Raji (cell line): ENCODE results near the gene PAQR8.

Source experiments
- POLR2A ChIP-seq: IDR thresholded peaks from 2 replicates; pipeline ENCODE4 v1.6.1; 2011; ENCODE audit warnings: low read depth, low read length, control low read depth; ENCODE audit not compliant: insufficient read depth

Gene PAQR8

DNA sequence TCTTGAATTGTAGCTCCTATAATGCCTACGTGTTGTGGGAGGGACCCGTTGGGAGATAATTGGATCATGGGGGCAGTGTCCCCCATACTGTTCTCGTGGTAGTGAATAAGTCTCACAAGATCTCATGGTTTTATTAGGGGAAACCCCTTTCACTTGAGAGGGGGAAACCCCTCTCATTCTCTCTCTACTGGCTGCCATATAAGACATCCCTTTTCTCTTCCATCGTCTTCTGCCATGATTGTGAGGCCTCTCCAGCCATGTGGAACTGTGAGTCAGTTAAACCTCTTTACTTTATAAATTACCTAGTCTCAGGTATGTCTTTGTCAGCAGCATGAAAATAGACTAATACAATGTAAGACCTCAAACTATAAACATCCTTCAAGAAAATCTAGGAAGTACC, 23.1 kb downstream of the PAQR8 start:
- TF ChIP-seq POLR2A, result no peak

DNA sequence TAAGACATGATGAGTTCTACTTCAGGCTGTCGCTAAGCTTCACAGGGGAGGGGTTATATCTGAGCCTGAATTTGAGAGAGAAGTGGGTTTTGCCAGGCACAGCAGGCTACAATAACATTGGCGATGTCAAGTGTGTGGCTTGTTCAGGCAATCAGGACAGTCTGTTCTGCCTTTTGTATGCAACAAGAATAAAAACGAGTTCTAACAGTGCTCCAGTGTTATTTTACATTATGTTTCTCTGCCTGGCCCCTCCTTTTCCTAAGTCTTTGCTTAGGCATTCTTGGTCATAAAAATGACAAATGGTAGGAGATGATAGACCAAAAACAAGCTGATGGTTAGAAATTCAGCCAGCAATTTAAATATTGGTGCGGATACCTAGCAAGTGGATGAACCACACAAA, 26.8 kb downstream of the PAQR8 start:
- TF ChIP-seq POLR2A, result no peak

DNA sequence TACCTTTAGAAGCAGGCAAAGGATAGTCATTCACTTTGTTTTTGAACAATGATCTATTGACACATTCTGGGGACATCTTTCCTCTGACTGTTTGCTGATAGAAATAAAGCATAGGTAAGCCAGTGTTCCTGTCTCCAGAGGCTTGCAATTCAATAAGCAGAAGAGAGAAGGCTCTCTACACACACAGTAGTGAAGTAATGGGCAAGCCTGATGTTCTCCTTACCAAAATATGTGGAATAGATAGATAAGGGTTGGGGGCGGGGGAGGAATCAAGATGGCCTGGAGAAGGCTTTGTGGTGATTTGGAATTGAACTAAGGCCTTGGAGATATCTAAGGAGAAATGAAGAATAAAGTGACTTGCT, 27.3 kb downstream of the PAQR8 start:
- TF ChIP-seq POLR2A, result no peak

DNA sequence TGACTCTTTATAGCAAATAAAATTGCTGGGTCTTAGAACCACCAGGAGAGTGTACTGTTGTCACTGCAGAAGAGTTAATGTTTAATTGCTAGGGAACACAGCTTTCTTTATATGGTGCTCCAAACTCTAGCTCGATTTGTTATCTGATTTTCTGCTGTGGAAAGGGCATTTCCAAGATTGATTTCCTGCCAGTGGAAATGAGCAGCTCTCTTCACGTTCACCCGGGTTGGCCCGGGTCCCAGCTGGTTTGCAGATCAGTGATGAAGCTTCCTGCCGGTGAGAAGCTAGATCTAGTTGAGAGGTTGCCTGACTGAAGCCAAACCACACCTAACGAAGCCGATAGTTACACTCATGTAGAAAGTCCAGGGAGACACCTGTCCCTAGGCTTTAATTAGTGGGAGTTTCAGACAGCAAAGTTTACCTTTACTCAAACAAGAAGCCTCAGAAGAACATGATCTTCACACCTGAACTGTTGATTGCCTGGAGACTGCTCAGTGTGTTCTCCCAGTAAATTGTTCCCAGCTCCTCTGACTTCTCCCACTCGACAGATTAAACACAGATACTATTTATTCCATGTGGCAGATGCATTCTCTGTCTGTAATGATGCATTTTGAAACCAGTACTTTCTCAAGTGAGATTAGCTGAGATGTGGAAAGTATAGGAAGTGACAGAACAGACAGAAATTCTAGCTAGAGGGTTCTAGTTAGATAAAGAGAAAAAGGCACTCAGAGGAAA, 27.8 kb downstream of the PAQR8 start:
- no peak for TF ChIP-seq POLR2A

DNA sequence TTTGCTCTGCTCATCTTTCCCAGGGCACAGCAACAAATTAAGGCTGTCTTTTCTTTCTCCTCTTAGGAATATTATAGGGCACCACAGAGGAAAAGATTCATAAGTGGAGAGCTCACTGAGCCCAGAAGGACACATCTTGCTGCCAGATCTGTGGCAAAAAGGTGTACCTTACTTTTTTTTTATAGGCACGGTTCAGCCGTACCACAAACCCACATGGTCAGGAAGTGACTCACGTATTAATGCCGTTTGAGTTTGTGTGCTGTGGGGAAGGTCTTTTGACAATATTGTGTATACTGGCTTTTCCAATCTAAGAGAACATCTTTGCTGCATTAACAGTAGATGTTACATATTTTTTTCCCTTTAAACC, 28.4 kb downstream of the PAQR8 start:
- TF ChIP-seq POLR2A, result no peak

DNA sequence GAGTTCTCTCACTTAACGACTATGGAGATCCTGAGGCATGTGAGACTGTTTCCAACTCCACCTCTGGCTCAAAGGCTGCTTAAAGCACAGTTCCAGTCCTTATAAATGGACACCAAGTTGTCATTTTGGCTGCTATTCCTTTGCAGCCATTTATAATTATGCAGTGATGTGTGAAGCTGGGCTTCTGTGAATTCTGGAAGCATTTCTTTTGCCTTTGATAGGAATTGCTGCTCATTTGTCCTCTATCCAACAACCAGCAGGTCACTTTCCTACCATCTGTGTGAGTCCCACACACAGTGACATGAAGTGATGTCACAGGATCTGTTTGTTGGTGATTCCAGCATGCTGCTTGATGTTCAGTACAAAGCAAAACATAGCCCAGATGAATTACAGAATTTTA, 29.6 kb downstream of the PAQR8 start:
- no peak for TF ChIP-seq POLR2A

DNA sequence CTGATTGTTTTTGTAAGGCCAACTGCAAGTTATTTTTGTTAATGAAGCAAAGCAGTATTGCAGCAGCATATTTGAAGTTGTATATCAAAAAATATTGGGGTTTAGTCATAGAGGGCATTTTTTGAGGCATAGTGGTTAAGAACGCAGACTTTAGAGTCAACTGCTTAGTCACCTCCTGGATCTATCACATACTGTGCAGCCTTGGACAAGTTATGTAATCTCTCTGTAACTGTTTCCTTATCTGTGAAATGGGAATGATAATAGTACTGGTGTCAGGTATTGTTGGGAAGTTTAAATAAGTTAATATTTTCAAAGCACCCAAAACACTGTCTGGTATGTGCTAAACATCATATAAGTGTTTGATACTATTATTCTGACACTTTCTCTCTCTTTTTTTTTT, 31.0 kb downstream of the PAQR8 start:
- no peak for TF ChIP-seq POLR2A

DNA sequence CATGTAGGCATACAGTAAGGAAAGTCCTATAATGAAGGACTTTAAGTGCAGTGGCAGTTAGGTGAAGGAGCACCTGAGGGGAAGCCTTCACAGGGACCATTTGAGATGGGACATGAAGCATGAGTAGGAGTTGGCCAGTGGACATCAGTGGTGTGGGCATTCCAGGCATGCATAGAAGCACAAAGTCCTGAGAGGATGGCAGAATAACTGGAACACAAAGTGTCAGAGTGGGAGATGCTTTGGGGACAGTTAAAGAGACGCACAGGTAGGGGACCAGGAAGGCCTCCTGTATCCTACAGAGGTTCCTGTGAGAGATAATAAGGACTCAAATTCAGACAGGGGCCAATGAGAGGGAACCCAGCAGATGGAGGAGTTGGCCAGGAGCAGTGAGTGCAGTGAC, 31.8 kb downstream of the PAQR8 start:
- no peak for TF ChIP-seq POLR2A

DNA sequence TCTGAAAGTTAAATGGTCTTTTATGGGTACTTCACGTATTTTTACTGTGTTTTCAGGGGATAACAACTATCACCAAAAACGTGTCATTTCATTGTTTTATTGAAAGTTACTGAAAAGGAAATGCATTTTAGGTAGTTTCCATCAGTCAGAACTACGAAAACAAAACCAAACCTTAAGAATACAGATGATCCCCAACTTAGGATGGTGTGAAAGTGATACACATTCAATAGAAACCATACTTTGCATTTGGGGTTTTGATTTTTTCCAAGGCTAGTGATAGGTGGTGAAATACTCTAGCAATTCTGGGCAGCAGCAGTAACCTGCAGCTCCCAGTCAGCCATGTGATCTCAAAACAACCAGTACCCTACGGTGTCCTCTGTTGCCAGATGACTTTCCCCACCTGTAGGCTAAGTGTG, 32.3 kb downstream of the PAQR8 start:
- TF ChIP-seq POLR2A, result no peak

DNA sequence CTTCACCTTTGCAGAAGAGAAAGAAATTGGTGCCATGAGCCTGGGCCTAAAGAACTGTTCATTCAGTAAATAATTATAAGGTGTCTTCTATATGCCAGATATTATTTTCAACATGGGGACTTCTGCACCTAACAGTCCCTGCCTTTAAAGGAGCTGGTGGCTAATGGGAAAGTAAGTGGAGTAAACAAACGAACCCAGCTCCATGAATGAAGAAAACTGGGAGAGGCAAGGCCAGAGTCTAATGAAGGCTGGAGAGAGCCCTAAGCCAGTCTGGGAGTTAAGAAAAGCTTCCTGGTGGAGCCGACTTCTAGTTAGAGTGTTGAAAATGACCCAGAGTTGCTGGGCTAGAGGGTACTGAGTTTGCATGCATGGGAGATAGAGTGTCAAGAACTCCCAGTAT, 34.0 kb downstream of the PAQR8 start:
- no peak for TF ChIP-seq POLR2A

DNA sequence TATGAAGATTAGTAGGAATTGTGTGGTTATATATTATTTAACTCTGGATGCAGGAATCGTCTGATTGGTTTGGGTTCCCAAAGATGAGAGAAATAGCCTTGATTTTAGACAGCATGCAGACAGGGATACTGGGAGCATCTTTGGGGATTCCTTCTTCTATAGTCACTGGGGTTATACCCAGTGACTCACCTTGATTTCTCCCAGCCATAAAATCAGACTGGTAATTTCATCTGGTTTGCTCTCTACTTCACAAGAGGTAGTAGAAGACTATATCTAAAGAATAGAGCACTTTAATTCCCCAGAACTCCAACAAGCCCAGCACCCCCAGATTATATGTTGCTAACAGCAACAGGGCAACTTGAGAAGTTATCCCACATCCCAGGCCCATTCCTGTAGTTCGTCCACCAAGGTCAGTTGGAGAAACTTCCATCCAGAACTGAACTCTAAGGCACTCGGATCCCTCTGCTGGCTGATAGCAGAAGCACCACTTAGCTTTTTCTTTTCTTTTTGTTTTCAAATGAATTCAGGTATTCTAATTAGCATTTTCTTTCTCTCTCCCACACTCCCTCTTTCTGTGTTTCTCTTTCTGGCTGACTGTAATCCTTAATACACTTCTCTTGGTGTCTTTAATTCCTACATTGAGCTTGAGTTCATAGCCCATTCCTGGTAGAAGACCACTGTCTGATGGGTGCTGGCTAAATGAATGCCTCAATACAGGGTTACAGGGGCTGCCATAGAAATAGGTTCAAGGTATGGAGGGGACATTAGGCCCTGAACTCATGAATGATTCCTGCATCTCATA, 37.8 kb downstream of the PAQR8 start:
- TF ChIP-seq POLR2A, result no peak

DNA sequence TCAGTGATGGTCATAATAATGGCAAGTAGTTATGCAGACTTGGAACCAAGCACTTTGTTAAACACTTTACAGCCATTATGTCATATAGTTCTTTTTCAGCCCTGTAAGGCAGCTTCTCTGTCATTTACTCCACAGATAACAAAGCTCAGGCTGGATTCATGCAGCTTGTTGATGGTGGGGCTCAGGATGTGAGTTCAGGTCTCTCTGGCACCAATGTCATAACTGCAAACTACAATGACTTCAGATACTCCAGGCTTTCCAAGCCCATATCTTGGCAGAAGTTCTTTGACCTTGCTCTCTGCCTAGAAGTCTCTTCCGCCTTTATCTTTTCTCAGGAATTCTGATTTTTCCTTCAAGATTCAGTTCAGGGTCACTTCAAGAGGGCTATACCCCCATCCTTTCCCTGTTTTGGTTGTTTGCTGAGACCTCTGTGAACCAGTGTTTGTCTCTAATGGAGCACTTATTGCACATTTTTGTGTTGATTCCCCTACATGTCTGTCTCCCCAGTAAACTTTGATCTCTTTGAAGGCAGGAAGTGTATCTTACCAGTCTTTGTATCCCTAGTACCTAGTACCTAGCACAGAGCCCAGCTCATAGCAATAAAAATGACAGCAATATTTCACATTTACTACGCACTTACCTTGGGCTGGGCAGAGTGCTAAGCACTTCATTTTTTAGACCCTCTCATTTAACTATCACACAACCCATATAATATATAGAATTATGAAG, 38.5 kb downstream of the PAQR8 start:
- no peak for TF ChIP-seq POLR2A

DNA sequence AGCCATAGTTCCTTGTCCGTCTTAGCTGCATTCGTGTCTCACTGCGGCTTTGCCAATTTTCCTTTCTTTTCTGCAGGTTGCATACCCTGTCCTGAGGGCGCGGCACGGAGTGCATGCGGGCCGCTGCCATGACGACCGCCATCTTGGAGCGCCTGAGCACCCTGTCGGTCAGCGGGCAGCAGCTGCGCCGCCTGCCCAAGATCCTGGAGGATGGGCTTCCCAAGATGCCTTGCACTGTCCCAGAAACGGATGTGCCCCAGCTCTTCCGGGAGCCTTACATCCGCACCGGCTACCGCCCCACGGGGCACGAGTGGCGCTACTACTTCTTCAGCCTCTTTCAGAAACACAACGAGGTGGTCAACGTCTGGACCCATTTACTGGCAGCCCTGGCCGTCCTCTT, 41.1 kb downstream of the PAQR8 start:
- no peak for TF ChIP-seq POLR2A

DNA sequence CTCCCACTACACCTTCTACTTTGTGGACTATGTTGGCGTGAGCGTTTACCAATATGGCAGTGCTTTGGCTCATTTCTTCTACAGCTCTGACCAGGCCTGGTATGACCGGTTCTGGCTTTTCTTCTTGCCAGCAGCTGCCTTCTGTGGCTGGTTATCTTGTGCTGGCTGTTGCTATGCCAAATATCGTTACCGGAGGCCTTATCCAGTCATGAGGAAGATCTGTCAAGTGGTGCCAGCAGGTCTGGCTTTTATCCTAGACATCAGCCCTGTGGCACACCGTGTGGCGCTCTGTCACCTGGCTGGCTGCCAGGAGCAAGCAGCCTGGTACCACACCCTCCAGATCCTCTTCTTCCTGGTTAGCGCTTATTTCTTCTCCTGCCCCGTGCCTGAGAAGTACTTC, 41.7 kb downstream of the PAQR8 start:
- no peak for TF ChIP-seq POLR2A

DNA sequence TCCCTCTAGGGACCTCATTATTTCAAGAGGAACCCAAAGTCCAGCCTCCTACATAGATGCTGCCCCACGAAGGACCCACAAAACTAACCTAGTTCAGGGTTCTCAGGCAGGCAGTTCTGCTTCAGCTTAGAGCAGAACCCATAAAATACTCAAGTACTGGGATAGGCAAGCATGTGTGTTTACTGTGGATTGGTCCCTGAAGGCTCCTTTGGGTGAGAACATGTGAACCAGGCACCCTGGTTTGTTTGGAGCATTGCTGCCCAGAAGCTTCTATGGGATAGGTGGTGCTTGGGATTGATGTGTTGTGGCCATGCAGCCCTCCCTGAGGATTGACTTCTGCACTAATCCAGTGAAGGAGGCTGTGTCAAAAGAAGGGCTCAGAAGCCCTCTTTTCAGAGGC, 43.3 kb downstream of the PAQR8 start:
- TF ChIP-seq POLR2A, result no peak

DNA sequence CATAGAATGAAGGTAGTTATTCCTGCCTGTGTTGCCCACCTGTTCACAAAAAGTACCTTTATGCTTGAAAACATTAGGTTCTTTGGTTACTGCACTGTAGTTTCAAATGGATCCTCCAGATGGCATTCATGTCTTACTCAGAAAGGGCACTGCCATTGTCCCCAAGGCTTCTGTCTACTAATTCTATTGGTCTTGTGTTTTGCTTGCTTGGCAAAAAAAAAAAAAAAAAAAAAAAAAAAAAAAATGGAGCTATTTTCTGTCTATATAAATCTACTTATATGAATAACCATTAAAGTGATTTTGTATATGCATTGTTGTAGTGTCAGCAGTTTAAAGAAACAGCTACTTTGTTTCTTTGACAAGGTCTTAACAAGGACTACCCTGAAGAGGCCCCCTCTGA, 45.5 kb downstream of the PAQR8 start:
- no peak for TF ChIP-seq POLR2A

DNA sequence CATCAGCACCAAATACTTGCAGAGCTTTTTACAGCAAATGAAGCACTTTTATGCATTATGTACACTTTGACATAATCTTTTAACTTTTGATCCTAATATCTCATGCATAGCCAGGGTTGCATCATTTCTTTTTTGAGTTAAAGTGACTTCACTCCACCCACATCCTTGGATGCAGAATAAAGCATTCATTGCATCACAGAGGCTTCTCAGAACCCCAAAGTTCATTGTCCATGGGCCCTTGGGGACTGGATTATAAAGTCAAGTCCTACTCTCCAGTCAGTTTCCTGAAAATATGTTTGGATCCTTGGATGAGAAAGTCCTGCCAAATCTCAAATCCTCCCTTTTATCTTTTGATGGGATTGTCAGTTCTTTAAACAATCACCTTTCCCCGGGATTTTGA, 47.5 kb downstream of the PAQR8 start:
- TF ChIP-seq POLR2A, result no peak

DNA sequence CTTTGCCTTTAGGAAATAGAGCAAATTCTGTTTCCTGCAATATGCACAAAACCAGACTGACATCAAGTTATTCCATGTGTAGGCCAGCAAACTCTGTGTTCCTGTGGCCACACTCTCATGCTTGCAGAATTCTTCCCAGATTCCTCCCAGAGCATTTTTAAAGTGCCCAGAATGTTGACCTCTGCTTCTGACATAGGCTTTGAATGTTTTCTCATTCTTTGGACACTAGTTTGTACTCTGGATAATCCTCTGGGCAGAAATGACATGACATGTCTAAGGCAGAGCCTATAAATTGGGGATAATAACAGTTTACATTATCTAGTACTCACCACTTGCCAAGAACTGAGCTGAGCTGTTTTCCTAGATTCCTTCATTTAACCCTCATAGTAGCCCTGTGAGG, 49.0 kb downstream of the PAQR8 start:
- TF ChIP-seq POLR2A, result no peak
